CD8-positive, alpha-beta memory T cell (primary cell): ENCODE measurements around the gene MEGF6. TPM values are rescaled to one million over a fixed set of nuclear protein-coding genes. Genes with fewer than 3 reads are reported as not detected.
A peak's percentile ranks its signal among the peaks of the same experiment; 100 is the strongest.

Source experiments
- CTCF ChIA-PET: fragments of 350-600 bp; sonication (Branson Sonifier 250); formaldehyde crosslinking; loops from one replicate; lab custom pipeline; 2021; ENCODE audit warnings: antibody characterized with exemption; lab: Charles Lee
- POLR2A ChIA-PET: fragments of 350-600 bp; sonication (Branson Sonifier 250); formaldehyde crosslinking; loops from one replicate; lab custom pipeline; 2021; ENCODE audit warnings: antibody characterized with exemption; lab: Charles Lee
- DNase-seq, 5 donors: peaks; one replicate each; pipeline versions ENCODE4 v3.0.0 to v3.0.0-alpha.2; 2020 to 2022; ENCODE audit warnings: mixed read lengths in 1 of 5
- H3K27ac ChIP-seq: one replicate; pipeline ENCODE4 v1.7.0; 2013; ENCODE audit warnings: low read depth, mild to moderate bottlenecking, low read length, moderate library complexity
- H3K27me3 ChIP-seq: 2 replicates; pipeline ENCODE4 v1.7.0; 2013; ENCODE audit warnings: low read length, mild to moderate bottlenecking; ENCODE audit not compliant: insufficient read depth, poor library complexity, severe bottlenecking
- H3K36me3 ChIP-seq: 2 replicates; pipeline ENCODE4 v1.7.0; 2013; ENCODE audit warnings: mild to moderate bottlenecking, low read length, moderate library complexity; ENCODE audit not compliant: insufficient read depth
- H3K4me1 ChIP-seq: 2 replicates; pipeline ENCODE4 v1.7.0; 2013; ENCODE audit warnings: mild to moderate bottlenecking, low read length, moderate library complexity; ENCODE audit not compliant: insufficient read depth
- H3K4me3 ChIP-seq: 2 replicates; pipeline ENCODE4 v1.7.0; 2013; ENCODE audit warnings: mild to moderate bottlenecking, low read length
- H3K9me3 ChIP-seq: 2 replicates; pipeline ENCODE4 v1.7.0; 2013; ENCODE audit warnings: mild to moderate bottlenecking, low read length
- H3K27ac Mint-ChIP-seq, 8 donors: one replicate each; pipeline ENCODE4 v1.8.0; 2020 to 2021; ENCODE audit warnings: mixed read lengths in 8 of 8, mild to moderate bottlenecking in 6 of 8, inconsistent platforms in 3 of 8, moderate library complexity in 3 of 8
- H3K27me3 Mint-ChIP-seq, 2 donors: one replicate each; pipeline ENCODE4 v1.8.0; 2020 to 2021; ENCODE audit warnings: mixed read lengths in 2 of 2, mild to moderate bottlenecking in 1 of 2, moderate library complexity in 1 of 2
- H3K36me3 Mint-ChIP-seq, 3 donors: one replicate each; pipeline ENCODE4 v1.8.0; 2020 to 2021; ENCODE audit warnings: mixed read lengths in 3 of 3, inconsistent platforms in 1 of 3, mild to moderate bottlenecking in 1 of 3
- H3K4me1 Mint-ChIP-seq, 3 donors: one replicate each; pipeline ENCODE4 v1.8.0; 2020 to 2021; ENCODE audit warnings: mixed read lengths in 3 of 3, inconsistent platforms in 1 of 3, mild to moderate bottlenecking in 1 of 3
- H3K4me3 Mint-ChIP-seq, 7 donors: one replicate each; pipeline ENCODE4 v1.8.0; 2020 to 2021; ENCODE audit warnings: mixed read lengths in 7 of 7, mild to moderate bottlenecking in 6 of 7, moderate library complexity in 4 of 7, inconsistent platforms in 2 of 7
- H3K9me3 Mint-ChIP-seq, 5 donors: one replicate each; pipeline ENCODE4 v1.8.0; 2020 to 2022; ENCODE audit warnings: mixed read lengths in 5 of 5, mild to moderate bottlenecking in 3 of 5, moderate library complexity in 2 of 5, inconsistent platforms in 1 of 5
- polyA plus RNA-seq: library from polyadenylated mRNA; unstranded; fragments of 300-500 nt; fragmentation: Illumina TruSeq; gene quantifications from one replicate; pipeline ENCODE4 v1.2.3, GENCODE V29; 2021
- total RNA-seq, 2 experiments: library from RNA; stranded (reverse); gene quantifications; one replicate each; pipeline ENCODE4 v1.2.3, GENCODE V29; 2021

Gene MEGF6
- total and polyA plus RNA-seq, 3 experiments from 2014 or later, result 3.4 to 12.0 (median 10.8) TPM

GRCh38 chr1:3456964-3457909 lies 154.1 kb downstream of the MEGF6 start:
- no peak overlapping the region for H3K27ac ChIP-seq
- Mint-ChIP-seq H3K9me3 (no peaks in the 10 kb centered on the region), H3K4me3 (peak overlapping the region in 2 of 7 donors; percentile 37 to 54), H3K27ac (peak overlapping the region in 1 of 8 donors; percentile 77), H3K36me3 (no peaks in the 10 kb centered on the region), H3K4me1 (peaks cover 0 to 6% (median 2%) of the 10 kb centered on the region in 3 donors), H3K27me3 (peaks cover 0 to 3% of the 10 kb centered on the region in 2 donors)
- peaks cover 11% of the 10 kb centered on the region for H3K4me1 ChIP-seq
- ChIA-PET POLR2A (no interaction called here), CTCF (no interaction called here)
- no peak overlapping the region for H3K4me3 ChIP-seq
- DNase-seq, result no peak
- H3K27me3 ChIP-seq, result peaks cover 18% of the 10 kb centered on the region
- no peaks in the 10 kb centered on the region for H3K9me3 ChIP-seq
- no peaks in the 10 kb centered on the region for H3K36me3 ChIP-seq

- H3K36me3 Mint-ChIP-seq, result no peaks in the 10 kb centered on the region
Measured at GRCh38 chr1:3456449-3456963, 154.8 kb downstream of the MEGF6 start.

GRCh38 chr1:3455670-3456448 lies 155.4 kb downstream of the MEGF6 start:
- POLR2A ChIA-PET, result no interaction called here
- no peak overlapping the region for H3K4me3 ChIP-seq
- H3K27me3 Mint-ChIP-seq, result peaks cover 3 to 7% of the 10 kb centered on the region in 2 donors
- H3K9me3 ChIP-seq, result no peaks in the 10 kb centered on the region
- H3K9me3 Mint-ChIP-seq, result no peaks in the 10 kb centered on the region
- no peaks in the 10 kb centered on the region for H3K36me3 ChIP-seq
- peaks cover 20% of the 10 kb centered on the region for H3K27me3 ChIP-seq
- CTCF ChIA-PET, result interaction anchor here (1.1 kb wide), 1 partner anchor 164 kb away, joined by 3 read pairs; no protein-coding TSS in a partner anchor
- peak overlapping the region in 1 of 8 donors; percentile 11 for H3K27ac Mint-ChIP-seq
- DNase-seq, result no peak
- peak overlapping the region in 6 of 7 donors; percentile 54 to 82 (median 72) for H3K4me3 Mint-ChIP-seq
- H3K27ac ChIP-seq, result no peak overlapping the region
- peaks cover 0 to 6% (median 2%) of the 10 kb centered on the region in 3 donors for H3K4me1 Mint-ChIP-seq
- H3K4me1 ChIP-seq, result peaks cover 11% of the 10 kb centered on the region
- no peaks in the 10 kb centered on the region for H3K36me3 Mint-ChIP-seq

More at GRCh38 chr1:3456449-3456963, 154.8 kb downstream of the MEGF6 start:
- Histone ChIP-seq H3K36me3 (no peaks in the 10 kb centered on the region), H3K27ac (no peak overlapping the region), H3K4me3 (no peak overlapping the region), H3K27me3 (peaks cover 20% of the 10 kb centered on the region), H3K9me3 (no peaks in the 10 kb centered on the region), H3K4me1 (peaks cover 11% of the 10 kb centered on the region)
- H3K9me3 Mint-ChIP-seq, result no peaks in the 10 kb centered on the region
- ChIA-PET POLR2A (no interaction called here), CTCF (no interaction called here)
- H3K4me3 Mint-ChIP-seq, result no peak overlapping the region
- no peak for DNase-seq
- peaks cover 0 to 6% (median 2%) of the 10 kb centered on the region in 3 donors for H3K4me1 Mint-ChIP-seq
- no peak overlapping the region for H3K27ac Mint-ChIP-seq
- peaks cover 3% of the 10 kb centered on the region in 2 donors for H3K27me3 Mint-ChIP-seq

GRCh38 chr1:3454811-3455618 lies 156.3 kb downstream of the MEGF6 start:
- CTCF ChIA-PET, result interaction anchor here (0.6 to 1.1 kb wide), 2 partner anchors 165 to 269 kb away, joined by 3 read pairs; no protein-coding TSS in a partner anchor
- peaks cover 11% of the 10 kb centered on the region for H3K4me1 ChIP-seq

GRCh38 chr1:3453891-3454810 lies 157.2 kb downstream of the MEGF6 start, which contains the start of gene ARHGEF16:
ARHGEF16 (plus strand) TSS chr1:3454665; CDS start chr1:3463085, 8,420 bp downstream.
- peak within 1 kb of the TSS; percentile 41 for H3K4me3 ChIP-seq
- peak in 3 of 5 donors; percentile 14 to 31 (median 22) for DNase-seq

More at GRCh38 chr1:3454811-3455618, 156.3 kb downstream of the MEGF6 start:
- Mint-ChIP-seq H3K9me3 (no peaks in the 10 kb centered on the region), H3K4me1 (peaks cover 0 to 6% (median 2%) of the 10 kb centered on the region in 3 donors), H3K27me3 (peaks cover 3 to 15% of the 10 kb centered on the region in 2 donors), H3K27ac (peak overlapping the region in 3 of 8 donors; percentile 11 to 91 (median 41)), H3K36me3 (no peaks in the 10 kb centered on the region), H3K4me3 (peak overlapping the region; percentile 37 to 82 (median 71))
- Histone ChIP-seq H3K9me3 (no peaks in the 10 kb centered on the region), H3K27me3 (peaks cover 20% of the 10 kb centered on the region), H3K36me3 (no peaks in the 10 kb centered on the region), H3K27ac (no peak overlapping the region), H3K4me3 (no peak overlapping the region)
- POLR2A ChIA-PET, result no interaction called here
- DNase-seq, result peak in 1 of 5 donors; percentile 14

GRCh38 chr1:3453203-3453761 lies 158.0 kb downstream of the MEGF6 start:
- CTCF ChIA-PET, result interaction anchor here (0.7 to 2.4 kb wide), 23 partner anchors 9 to 349 kb away, joined by 3 to 47 read pairs (median 4); no protein-coding TSS in a partner anchor
- H3K27me3 Mint-ChIP-seq, result peaks cover 4 to 20% of the 10 kb centered on the region in 2 donors
- peak overlapping the region in 6 of 7 donors; percentile 55 to 74 (median 62) for H3K4me3 Mint-ChIP-seq
- H3K27ac Mint-ChIP-seq, result peak overlapping the region in 2 of 8 donors; percentile 27 to 47
- no peaks in the 10 kb centered on the region for H3K9me3 Mint-ChIP-seq
- no peaks in the 10 kb centered on the region for H3K36me3 Mint-ChIP-seq
- POLR2A ChIA-PET, result no interaction called here
- H3K27me3 ChIP-seq, result peaks cover 20% of the 10 kb centered on the region
- H3K9me3 ChIP-seq, result no peaks in the 10 kb centered on the region
- peaks cover 11% of the 10 kb centered on the region for H3K4me1 ChIP-seq
- H3K4me1 Mint-ChIP-seq, result peaks cover 0 to 6% (median 2%) of the 10 kb centered on the region in 3 donors
- H3K4me3 ChIP-seq, result no peak overlapping the region
- DNase-seq, result peak; percentile 45 to 78 (median 55)
- no peak overlapping the region for H3K27ac ChIP-seq
- no peaks in the 10 kb centered on the region for H3K36me3 ChIP-seq

More at GRCh38 chr1:3453891-3454810, 157.2 kb downstream of the MEGF6 start, which contains the start of gene ARHGEF16:
- Mint-ChIP-seq H3K27ac (peak within 1 kb of the TSS in 3 of 8 donors; percentile 11 to 91 (median 41)), H3K27me3 (peaks cover 4 to 20% of the 10 kb centered on the region in 2 donors), H3K9me3 (no peaks in the 10 kb centered on the region), H3K4me3 (peak within 1 kb of the TSS; percentile 37 to 82 (median 71)), H3K4me1 (peaks cover 0 to 6% (median 2%) of the 10 kb centered on the region in 3 donors), H3K36me3 (no peaks in the 10 kb centered on the region)
- no peaks in the 10 kb centered on the region for H3K9me3 ChIP-seq
- H3K27ac ChIP-seq, result no peak within 1 kb of the TSS
- H3K4me1 ChIP-seq, result peaks cover 11% of the 10 kb centered on the region
- no peaks in the 10 kb centered on the region for H3K36me3 ChIP-seq
- ChIA-PET POLR2A (no interaction called here), CTCF (interaction anchor here (0.6 to 2.4 kb wide), 17 partner anchors 9 to 349 kb away, joined by 3 to 47 read pairs (median 6); no protein-coding TSS in a partner anchor)
- peaks cover 20% of the 10 kb centered on the region for H3K27me3 ChIP-seq
